HG03575 (cell line): ENCODE results near the gene SYNE2.
"Not testable (repeated sequence)": the region's sequence is repeated elsewhere in the genome, so short reads cannot be mapped to it uniquely, and the experiment has no call there.

Experiments used
- ATAC-seq: cut with Tn5 transposase; IDR thresholded peaks from one replicate; pipeline ENCODE4 v1.9.1; 2021; ENCODE audit not compliant: unreplicated experiment, insufficient number of reproducible peaks, low FRiP score; ENCODE audit errors: extremely low read depth

The SYNE2 gene

DNA sequence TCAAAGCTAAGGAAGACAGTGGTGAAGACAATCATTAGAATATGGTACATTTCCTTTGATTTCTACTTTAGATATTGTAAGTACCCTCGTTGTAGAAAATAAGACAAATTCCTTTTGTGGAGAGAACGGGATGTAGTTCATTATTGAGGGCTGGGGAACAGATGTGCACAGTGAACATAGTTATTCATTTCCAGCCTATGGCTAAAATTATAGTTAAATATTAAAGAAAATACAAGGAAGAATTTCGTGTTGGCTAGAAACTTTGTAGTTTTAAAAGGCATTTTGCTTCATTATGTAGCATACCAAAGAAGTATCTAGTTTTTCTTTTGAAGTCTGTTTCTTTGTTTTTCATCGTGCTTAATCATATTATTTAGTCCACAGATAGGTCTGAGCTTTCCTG, 239.5 kb downstream of the SYNE2 start:
- no peak for ATAC-seq

DNA sequence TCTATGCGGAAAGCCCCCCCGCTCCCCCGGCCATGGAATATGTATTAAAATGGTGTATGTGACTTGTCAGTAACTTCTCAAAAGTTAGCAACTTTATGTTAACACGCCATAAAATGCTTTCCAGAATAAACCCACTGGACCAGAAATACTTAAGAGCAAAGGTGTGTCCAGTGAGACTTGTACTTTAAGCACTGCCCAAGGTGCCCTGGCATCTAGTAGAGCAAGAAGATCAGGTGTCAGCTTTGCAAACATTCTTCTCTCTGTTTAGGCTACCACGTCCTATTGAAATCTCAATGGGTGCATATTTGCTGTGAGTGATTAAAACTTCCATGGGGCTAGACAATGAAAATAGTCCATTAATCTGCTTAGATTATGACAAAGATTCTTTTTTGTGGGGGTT, 240.1 kb downstream of the SYNE2 start:
- no peak for ATAC-seq

DNA sequence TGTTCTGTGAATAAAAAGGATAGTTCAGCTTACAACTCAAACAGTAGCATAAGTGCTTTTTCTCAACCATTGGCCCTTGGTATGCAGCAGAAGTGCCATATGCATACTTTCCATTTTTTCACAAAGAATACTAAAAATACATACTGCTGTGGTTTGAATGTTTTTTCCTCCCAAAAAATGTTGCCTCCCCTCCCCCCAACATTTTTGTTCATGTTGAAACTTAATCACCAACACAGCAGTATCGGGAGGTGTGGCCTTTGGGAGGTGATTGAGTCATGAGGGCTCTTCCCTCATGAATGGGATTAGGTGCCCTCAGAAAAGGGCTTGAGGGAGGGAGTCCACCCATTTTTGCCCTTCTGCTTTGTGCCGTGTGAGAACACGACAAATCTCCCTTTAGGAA, 242.8 kb downstream of the SYNE2 start:
- no peak for ATAC-seq

DNA sequence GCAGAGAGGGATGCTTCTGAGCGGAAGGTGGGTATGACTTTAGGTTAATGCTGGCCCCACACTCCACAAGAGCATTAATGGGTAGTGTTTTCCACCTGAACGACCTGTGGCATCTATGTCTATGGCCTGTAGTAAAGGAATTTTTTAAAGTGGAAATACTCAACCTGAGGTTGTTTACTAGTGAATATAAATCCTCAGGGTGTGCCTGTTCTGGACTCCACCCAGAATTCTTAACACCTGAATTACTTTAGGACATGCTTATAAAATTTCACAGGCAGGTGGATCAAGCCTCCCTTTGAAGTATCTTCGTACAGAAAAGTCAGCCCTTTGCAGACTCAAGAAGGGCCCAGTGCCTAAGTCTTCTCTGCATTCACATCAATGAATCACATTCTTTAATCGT, 245.3 kb downstream of the SYNE2 start:
- no peak for ATAC-seq

DNA sequence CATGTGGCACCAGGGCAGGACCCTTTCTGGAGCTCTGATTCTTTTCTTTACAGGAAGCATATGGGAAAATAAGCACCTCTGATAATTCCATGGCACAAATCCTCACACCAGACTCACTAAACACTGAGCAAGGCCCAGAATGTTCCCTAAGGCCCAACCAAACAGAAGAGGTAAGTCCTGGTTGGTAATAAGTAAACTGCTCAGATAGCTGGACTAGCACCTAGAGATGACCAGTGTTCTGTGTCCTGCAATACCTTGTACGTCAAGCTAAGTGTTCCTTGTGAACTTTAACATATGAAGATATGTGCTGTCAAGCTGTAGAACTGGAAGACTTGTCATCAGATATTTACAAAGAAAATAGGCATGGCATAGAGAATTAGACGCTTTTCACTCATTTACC, 254.6 kb downstream of the SYNE2 start:
- no peak for ATAC-seq

DNA sequence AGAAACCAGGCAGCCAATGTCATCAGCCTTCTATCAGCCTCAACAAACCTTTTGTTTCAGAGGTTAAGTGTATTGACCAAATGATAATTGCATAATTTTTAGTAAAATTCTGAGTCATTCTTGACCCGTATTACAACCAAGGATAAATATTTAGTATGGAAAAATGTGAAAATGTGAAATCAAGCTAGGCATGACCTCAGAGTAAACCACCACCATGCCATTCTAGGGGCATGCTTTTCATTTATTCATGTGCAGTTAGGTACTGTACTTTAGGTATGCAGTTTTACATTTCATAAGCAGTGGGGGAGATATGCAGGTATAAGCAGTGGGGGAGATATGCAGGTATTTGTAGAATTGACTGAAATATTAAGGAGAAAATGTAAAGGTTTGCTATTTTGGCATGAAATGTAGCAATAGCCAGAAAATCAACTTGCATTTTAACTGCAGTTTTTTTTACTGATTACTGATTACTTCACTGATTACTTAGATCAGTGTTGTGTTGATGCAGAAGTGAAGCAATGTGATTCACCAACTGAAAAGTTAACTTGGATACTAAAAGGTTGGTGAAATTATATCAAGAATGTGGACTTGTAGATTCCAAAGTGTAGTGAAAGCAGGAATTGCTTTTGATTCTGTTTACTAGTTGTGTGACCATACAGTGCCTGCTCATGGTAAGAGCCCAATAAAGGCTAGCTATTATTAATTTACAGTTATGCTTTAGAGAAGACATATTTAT, 257.2 kb downstream of the SYNE2 start:
- no peak for ATAC-seq

DNA sequence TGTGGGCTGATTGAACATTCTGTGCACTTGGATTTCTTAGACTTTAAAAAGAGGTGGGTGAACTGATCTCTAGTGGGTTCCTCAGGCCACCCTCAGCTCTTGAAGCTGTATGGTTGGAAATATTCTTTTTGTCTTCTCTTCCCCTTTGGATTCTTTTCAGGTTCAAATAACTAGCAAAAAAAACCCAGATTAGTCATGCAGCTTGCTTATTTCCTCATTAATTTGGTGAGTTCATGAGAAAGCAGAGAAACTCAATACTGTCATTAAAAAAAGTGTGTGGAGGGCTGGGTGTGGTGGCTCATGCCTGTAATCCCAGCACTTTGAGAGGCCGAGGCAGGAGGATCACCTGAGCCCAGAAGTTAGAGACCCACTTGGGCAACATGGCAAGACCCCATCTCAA, 258.0 kb downstream of the SYNE2 start:
- ATAC-seq, result no peak

DNA sequence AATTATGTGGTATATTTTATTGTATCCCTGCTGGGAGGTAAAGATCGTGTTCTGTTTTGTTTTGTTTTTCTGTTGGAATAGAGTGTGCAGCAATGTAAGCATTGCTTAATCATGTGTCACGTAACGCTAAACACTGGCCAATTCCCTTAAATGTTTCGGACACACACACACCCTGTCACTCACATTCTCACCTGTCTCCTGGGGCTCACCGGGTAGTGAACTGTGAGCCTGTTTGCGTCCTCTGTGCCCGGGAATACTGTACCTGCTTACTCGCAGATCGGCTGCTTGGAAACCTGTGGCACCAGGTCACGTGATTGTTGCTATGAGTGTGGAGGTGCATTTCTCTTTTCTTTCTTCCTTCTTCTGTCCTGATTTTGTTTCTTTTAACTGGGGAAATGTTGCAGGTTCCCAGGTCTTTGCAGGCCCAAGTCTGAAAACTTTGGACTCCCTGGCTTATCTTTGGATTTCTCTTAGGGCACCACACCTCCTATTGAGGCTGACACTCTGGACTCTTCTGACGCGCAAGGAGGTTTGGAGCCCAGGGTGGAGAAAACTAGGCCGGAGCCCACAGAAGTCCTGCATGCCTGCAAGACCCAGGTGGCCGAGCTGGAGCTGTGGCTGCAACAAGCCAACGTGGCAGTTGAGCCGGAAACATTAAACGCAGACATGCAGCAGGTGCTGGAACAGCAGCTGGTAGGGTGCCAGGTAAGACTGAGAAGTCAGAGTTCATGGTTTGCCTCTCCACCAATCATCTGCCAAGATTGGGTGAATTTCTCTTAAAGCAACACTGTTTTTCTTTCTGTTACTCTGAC, 260.3 kb downstream of the SYNE2 start:
- no peak for ATAC-seq

DNA sequence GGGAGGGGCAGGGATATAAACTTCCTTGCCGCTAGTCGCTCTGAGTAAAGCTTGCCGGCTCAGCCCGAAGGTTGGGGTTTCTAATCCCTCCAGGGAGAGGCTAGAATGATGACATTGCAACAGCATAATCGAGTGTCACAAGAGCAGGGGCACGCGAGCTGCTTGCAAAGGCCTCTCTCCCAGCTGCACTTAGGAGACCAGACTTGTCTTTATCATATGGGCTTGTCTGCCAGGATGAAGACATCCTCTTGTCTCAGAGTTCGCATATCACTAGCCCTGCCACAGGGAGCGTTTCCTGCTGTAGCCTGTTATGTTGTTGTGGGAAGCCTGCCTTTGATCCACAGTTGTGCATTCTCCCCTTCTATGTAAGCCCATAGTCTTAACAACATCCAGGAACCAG, 261.4 kb downstream of the SYNE2 start:
- no peak for ATAC-seq

DNA sequence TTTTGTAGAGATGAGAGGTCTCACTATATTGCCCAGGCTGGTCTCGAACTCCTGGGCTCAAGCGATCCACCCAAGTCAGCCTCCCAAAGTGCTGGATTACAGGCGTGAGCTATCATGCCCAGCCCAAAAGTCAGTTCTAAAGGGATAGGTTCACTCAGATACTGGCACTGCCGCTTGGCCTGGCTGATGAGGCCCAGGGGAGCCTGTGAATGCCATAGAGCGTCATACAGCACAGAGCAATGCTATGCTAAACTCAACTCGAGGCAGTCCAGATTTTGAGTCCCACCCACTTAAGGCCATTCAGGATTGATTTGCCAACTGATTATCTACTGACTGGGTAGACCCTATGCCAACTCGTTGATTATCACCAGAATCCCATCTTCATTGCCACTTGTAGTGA, 262.0 kb downstream of the SYNE2 start:
- no peak for ATAC-seq

DNA sequence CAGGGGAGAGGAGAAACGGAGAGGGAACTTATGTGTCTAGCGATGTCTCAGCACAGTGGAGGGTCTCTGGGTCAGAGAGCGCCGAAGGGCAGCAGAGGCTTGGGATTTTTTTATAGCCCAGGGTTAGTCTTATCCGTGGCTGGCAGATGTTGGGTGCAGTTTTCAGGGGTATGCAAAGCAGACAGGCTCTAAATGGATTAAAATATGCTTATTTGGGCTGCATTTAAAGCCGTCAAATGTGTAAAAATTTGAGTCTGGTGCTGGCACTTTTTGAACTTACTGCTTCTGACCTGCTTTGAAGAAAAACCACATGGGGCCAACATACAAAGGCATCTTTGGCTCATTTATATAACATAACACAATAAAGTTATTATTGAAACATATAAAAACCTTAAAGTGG, 262.6 kb downstream of the SYNE2 start:
- no peak for ATAC-seq

DNA sequence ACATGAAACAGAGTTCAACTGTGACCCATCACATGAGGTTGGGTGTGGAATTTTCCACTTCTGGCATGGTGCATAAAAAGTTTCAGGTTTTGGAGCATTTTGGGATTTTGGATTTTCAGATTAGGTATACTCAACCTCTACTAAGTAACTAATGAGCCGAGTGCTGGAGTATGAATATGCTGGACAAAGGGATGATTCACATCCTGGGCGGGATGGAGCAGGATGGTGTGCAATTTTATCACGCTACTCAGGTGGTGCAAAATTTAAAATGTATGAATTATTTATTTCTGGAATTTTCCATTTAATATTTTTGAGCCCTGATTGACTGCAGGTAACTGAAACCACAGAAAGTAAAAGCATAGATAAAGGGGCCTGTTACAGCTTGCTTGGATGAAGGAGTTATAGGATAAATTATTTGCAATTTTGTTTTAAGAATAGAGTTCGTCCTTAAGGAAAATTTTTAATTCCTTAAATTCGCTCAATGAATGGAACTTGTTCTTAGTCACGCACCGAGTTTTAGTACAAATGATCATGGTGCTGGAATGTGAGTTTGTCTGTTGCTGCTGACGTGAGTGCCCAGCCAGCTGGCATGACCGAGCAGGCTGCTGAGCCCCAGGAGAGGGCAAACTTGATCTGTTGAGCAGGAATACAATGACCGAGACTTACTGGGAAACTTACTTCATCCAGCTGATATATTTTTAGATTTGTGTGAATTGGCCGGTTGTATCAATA, 265.0 kb downstream of the SYNE2 start:
- no peak for ATAC-seq

DNA sequence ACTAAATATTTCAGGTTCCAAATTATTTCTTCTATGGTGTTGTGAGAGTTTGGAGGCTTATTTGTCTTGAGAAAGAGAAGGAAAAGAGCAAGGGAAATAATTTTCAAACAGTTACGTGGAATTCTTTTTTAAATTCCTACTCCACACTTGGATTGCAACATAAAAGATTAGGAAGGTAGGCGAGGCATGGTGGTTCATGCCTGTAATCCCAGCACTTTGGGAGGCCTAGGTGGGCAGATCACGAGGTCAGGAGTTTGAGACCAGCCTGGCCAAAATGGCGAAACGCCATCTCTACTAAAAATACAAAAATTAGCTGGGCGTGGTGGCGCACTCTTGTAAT, 265.6 kb downstream of the SYNE2 start:
- ATAC-seq, result not testable (repeated sequence)

DNA sequence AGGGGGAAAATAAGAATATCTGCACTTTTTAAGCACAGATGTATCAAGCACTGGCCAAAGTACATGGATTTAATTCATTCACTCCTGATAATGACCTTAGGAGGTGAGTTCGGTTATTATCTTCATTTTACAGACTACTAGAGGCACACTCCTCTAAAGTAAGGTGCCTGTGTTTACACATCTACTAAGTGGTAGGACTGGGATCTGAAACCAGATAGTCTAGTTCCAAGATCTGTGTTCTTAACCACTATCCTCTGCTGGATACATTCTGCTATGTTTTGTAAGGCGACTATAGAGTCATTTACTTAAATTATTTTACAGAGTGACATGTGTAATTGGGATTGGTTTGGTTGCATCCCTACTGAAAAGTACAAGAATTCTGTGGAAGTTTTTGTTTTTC, 266.1 kb downstream of the SYNE2 start:
- no peak for ATAC-seq

DNA sequence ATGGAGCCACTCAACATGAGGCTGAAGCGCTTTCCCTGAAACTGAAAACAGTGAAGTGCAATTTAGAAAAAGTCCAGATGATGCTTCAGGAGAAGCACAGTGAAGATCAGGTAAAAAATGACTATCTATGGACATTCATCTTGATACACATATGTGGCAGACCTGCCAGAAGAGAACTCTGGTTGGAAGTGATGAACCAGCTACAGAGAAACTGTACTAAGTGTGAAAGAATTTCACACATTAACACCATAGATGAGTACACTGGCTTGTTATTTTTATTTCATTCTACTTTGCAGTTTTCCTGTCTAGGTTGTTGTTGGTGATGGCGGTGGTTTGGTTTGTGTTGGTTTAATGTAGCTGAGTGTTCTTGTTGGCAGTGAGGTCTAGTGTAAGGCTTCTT, 266.7 kb downstream of the SYNE2 start:
- ATAC-seq, result no peak

DNA sequence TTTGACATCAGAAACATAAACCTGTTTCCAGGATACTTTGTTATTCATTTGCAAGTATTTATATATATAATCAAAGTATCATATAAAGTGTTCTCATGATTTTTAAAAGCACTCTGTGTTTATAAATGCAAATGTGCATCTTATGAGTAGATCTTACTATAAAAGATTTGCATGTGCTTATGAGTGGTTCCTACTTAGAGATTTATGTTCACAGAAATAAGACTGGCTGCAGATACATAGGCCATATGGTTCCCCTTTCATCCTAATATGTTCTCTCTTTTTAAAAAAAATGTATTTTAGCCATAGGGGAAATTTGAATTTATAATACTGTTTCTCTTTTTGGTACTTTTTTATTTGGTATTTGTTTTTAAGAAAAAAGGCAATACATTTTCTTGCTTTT, 267.2 kb downstream of the SYNE2 start:
- ATAC-seq, result no peak

DNA sequence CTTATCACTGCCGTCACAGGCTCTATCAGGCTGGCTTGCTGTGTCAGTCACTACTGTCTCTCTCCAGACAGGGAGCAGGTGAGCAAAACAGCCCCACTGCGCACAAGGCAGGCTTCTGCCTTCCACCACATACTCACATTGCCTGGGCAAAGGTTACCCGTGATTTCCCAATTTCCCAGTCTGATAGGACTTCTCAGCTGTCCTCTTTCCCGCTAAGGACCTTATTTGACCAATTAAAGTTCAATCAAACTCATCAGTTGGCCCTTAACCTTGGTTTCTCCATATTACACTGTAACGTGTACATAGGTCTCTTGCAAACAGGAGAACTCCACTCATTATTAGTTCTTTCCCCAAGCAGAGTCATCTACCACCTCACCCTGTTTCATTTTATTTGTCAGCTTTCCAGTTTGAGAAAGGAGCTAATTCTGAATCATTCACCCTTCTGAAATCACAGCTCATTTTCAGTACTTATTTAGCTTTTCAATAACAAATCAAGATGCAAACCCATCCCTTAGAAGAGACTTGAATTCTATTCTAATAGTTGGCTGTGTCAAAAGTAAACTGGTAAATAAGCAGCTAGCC, 270.5 kb downstream of the SYNE2 start:
- ATAC-seq, result no peak

DNA sequence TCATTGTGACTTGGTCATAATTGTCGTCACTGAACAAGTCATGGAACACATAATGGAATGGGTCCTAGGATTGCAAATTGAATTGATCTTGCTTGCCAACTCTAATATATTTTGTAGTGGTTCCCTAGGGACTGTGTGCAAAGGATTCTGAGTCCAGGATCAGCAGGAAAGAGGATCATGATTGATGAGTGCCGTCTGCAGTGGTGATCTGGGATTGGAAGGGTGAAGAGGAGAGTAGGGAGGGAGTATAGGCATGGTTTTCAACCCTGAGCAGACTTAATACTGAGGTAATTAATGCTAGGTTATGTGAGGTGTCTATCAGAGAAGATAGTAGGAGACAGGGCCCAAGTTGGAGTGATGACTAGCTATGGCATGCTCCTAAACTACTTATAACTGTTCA, 272.5 kb downstream of the SYNE2 start:
- no peak for ATAC-seq

DNA sequence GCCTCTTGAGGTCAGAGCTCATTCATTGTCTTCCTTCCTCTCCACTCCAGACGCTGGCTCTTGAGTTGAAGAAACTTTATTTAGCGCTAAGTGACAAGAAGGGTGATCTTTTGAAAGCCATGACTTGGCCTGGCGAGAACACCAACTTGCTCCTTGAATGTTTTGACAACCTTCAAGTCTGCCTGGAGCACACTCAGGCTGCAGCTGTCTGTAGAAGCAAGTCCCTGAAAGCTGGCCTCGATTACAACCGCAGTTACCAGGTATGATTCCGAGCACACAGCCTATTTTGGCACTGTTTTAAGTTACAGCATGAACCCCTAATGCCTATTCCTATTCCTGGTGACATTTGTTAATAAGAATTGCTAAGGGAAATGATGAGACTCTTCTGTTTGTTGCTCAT, 273.7 kb downstream of the SYNE2 start:
- ATAC-seq, result no peak
